ENCODE results near the gene PERM1. TPM values are rescaled to one million over a fixed set of nuclear protein-coding genes. Genes with fewer than 3 reads are reported as not detected.

PERM1 gene
- total RNA-seq, 1 experiment from 2014 or later = 0.39 TPM

DNA sequence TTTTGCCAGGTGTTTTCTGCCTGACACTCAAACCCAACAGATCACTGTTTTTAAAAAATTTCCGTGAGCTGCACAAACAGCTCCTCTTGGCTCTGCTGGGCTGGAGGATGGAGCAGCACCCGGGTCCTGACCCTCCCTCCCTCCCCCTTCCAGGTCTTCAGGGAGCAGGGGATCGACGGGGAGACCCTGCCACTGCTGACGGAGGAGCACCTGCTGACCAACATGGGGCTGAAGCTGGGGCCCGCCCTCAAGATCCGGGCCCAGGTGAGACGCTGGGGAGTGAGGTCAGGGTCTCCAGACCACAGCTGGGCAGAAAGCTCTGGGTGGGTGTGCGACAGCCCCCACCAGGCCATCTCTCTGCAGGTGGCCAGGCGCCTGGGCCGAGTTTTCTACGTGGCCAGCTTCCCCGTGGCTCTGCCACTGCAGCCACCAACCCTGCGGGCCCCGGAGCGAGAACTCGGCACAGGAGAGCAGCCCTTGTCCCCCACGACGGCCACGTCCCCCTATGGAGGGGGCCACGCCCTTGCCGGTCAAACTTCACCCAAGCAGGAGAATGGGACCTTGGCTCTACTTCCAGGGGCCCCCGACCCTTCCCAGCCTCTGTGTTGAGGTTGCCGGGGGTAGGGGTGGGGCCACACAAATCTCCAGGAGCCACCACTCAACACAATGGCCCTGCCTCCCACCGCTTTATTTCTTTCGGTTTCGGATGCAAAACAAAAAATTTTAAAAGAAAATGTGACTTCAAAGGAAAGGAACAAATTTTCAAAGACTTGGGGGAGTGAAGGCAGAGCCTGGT lies 38.1 kb downstream of the PERM1 start:
- RAD21 ChIA-PET (ENCODE audit: low non-redundant PET in 1 of 2, low total read pairs in 2 of 2, uncharacterized antibody in 2 of 2, unreplicated experiment in 2 of 2) = no interaction called here
- H3K27me3 ChIP-seq (ENCODE audit: insufficient read depth, low read length) = peaks cover 10% of the 10 kb centered on the region; the same call in 1 of the 2 replicates
- CTCF ChIA-PET = no interaction called here
- no peak overlapping the region for H3K4me3 ChIP-seq (replicated peaks in 1 of 2; ENCODE audit: low read depth in 1 of 2, low read length in 2 of 2)
- no peak overlapping the region for H3K27ac ChIP-seq (ENCODE audit: low read depth, low read length)
- DNase-seq (ENCODE audit: low read depth, low spot score) (no peak), ATAC-seq (no peak)
- H2AFZ ChIP-seq (ENCODE audit: low read depth, low read length, poor library complexity, severe bottlenecking) = no peak overlapping the region
- intact Hi-C loops (cut with micrococcal nuclease) = no loop called here
- H3K4me2 ChIP-seq (ENCODE audit: low read length) = peak overlapping the region; percentile 73; the same call in 1 of the 2 replicates
- no peaks in the 10 kb centered on the region for H3K9me3 ChIP-seq (ENCODE audit: control insufficient read depth in 1 of 2, insufficient read depth in 1 of 2, low read depth in 1 of 2, low read length in 2 of 2)
- peaks cover 2% of the 10 kb centered on the region; the same call in 1 of the 2 replicates for H3K79me2 ChIP-seq (ENCODE audit: insufficient read depth, low read length)
- peaks cover 40 to 50% of the 10 kb centered on the region in 2 experiments for H3K4me1 ChIP-seq (ENCODE audit: control insufficient read depth in 1 of 2, insufficient read depth in 2 of 2, low read length in 2 of 2)
- no TSS peak for BruUV-seq (replicated peaks)
- POLR2A ChIA-PET = no interaction called here
- H3K36me3 ChIP-seq (ENCODE audit: control insufficient read depth in 1 of 2, insufficient read depth in 2 of 2, low read length in 2 of 2) = peaks cover 11 to 29% of the 10 kb centered on the region in 2 experiments; a peak in 3 of 4 replicates
- H3K9ac ChIP-seq (ENCODE audit: low read length) = no peak overlapping the region
- H4K20me1 ChIP-seq (ENCODE audit: insufficient read depth) = no peaks in the 10 kb centered on the region
- no peaks in the 10 kb centered on the region for H3K9me2 ChIP-seq (ENCODE audit: insufficient read depth)
- TF ChIP-seq, protein P1, sequence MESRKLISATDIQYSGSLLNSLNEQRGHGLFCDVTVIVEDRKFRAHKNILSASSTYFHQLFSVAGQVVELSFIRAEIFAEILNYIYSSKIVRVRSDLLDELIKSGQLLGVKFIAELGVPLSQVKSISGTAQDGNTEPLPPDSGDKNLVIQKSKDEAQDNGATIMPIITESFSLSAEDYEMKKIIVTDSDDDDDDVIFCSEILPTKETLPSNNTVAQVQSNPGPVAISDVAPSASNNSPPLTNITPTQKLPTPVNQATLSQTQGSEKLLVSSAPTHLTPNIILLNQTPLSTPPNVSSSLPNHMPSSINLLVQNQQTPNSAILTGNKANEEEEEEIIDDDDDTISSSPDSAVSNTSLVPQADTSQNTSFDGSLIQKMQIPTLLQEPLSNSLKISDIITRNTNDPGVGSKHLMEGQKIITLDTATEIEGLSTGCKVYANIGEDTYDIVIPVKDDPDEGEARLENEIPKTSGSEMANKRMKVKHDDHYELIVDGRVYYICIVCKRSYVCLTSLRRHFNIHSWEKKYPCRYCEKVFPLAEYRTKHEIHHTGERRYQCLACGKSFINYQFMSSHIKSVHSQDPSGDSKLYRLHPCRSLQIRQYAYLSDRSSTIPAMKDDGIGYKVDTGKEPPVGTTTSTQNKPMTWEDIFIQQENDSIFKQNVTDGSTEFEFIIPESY (IDR thresholded peaks at IDR 0.05; ENCODE audit: extremely low read depth, insufficient replicate concordance, low read length) = no peak
- no peak for TF ChIP-seq YY1 (IDR thresholded peaks at IDR 0.05; ENCODE audit: extremely low read depth, insufficient replicate concordance, low read depth, low read length)
- no peak for TF ChIP-seq JUND (IDR thresholded peaks at IDR 0.05)
- TF ChIP-seq POLR2A (IDR thresholded peaks at IDR 0.05; ENCODE audit: borderline replicate concordance, extremely low read depth, insufficient read depth, insufficient read length) = no peak
- no peak for TF ChIP-seq CBX3 (IDR thresholded peaks at IDR 0.05; ENCODE audit: low read depth)
- TF ChIP-seq ZFX (IDR thresholded peaks at IDR 0.05) = no peak
- TF ChIP-seq POLR2AphosphoS5 (IDR thresholded peaks at IDR 0.05; ENCODE audit: low read depth, low read length) = no peak
- TF ChIP-seq, protein P2, sequence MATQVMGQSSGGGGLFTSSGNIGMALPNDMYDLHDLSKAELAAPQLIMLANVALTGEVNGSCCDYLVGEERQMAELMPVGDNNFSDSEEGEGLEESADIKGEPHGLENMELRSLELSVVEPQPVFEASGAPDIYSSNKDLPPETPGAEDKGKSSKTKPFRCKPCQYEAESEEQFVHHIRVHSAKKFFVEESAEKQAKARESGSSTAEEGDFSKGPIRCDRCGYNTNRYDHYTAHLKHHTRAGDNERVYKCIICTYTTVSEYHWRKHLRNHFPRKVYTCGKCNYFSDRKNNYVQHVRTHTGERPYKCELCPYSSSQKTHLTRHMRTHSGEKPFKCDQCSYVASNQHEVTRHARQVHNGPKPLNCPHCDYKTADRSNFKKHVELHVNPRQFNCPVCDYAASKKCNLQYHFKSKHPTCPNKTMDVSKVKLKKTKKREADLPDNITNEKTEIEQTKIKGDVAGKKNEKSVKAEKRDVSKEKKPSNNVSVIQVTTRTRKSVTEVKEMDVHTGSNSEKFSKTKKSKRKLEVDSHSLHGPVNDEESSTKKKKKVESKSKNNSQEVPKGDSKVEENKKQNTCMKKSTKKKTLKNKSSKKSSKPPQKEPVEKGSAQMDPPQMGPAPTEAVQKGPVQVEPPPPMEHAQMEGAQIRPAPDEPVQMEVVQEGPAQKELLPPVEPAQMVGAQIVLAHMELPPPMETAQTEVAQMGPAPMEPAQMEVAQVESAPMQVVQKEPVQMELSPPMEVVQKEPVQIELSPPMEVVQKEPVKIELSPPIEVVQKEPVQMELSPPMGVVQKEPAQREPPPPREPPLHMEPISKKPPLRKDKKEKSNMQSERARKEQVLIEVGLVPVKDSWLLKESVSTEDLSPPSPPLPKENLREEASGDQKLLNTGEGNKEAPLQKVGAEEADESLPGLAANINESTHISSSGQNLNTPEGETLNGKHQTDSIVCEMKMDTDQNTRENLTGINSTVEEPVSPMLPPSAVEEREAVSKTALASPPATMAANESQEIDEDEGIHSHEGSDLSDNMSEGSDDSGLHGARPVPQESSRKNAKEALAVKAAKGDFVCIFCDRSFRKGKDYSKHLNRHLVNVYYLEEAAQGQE (IDR thresholded peaks at IDR 0.05; ENCODE audit: low read depth) = no peak

All from HCT116 (cell line).